HepG2 (cell line): Measurements from ENCODE around the gene RPL36AL. TPM values are rescaled to one million over a fixed set of nuclear protein-coding genes. Genes with fewer than 3 reads are reported as not detected.

Experiments
- ADNP ChIP-seq: sonication (generic); formaldehyde crosslinking; IDR thresholded peaks from 2 replicates; pipeline ENCODE4 v1.4.0; 2020; ENCODE audit warnings: missing genetic modification reagents
- CC2D1A ChIP-seq: sonication (generic); formaldehyde crosslinking; IDR thresholded peaks from 2 replicates; pipeline ENCODE4 v1.8.1; 2023; ENCODE audit warnings: mild to moderate bottlenecking, missing genetic modification reagents
- DNMT3B ChIP-seq: conservative IDR thresholded peaks from 2 replicates; pipeline ENCODE4 v1.6.1; 2016; ENCODE audit warnings: missing biosample characterization, control low read depth
- EZH2 ChIP-seq: conservative IDR thresholded peaks from 2 replicates; pipeline ENCODE4 v1.6.1; 2012; ENCODE audit warnings: mild to moderate bottlenecking, low read depth, low read length, moderate library complexity
- NFKBIZ ChIP-seq: IDR thresholded peaks from 2 replicates; pipeline ENCODE4 v1.6.1; 2018; ENCODE audit warnings: missing genetic modification reagents, missing compliant biosample characterization
- TBX2 ChIP-seq: sonication (generic); formaldehyde crosslinking; IDR thresholded peaks from 2 replicates; pipeline ENCODE4 v1.5.0; 2020; ENCODE audit warnings: missing genetic modification reagents, mild to moderate bottlenecking, borderline replicate concordance
- YY1 ChIP-seq: IDR thresholded peaks from 2 replicates; pipeline ENCODE4 v1.6.1; 2011; ENCODE audit warnings: low read length, low read depth, moderate library complexity, mild to moderate bottlenecking; ENCODE audit not compliant: insufficient read depth, insufficient replicate concordance
- ZNF230 ChIP-seq: sonication (generic); formaldehyde crosslinking; IDR thresholded peaks from 2 replicates; pipeline ENCODE4 v1.4.0; 2020; ENCODE audit warnings: mild to moderate bottlenecking, missing genetic modification reagents
- ZNF253 ChIP-seq: sonication (generic); formaldehyde crosslinking; IDR thresholded peaks from 2 replicates; pipeline ENCODE4 v1.8.0; 2022; ENCODE audit warnings: mild to moderate bottlenecking, missing genetic modification reagents, borderline replicate concordance
- ZNF274 ChIP-seq: sonication (generic); formaldehyde crosslinking; IDR thresholded peaks from 2 replicates; pipeline ENCODE4 v1.5.1; 2020; ENCODE audit warnings: mild to moderate bottlenecking, missing genetic modification reagents
- ZNF562 ChIP-seq: sonication (generic); formaldehyde crosslinking; IDR thresholded peaks from 2 replicates; pipeline ENCODE4 v1.8.0; 2022; ENCODE audit warnings: missing genetic modification reagents, borderline replicate concordance
- ZNF619 ChIP-seq: sonication (generic); formaldehyde crosslinking; IDR thresholded peaks from 2 replicates; pipeline ENCODE4 v1.4.0; 2020; ENCODE audit warnings: mild to moderate bottlenecking, missing genetic modification reagents
- ZNF720 ChIP-seq: sonication (generic); formaldehyde crosslinking; IDR thresholded peaks from 2 replicates; pipeline ENCODE4 v1.4.0; 2020; ENCODE audit warnings: missing genetic modification reagents
- ZNF792 ChIP-seq: IDR thresholded peaks from 2 replicates; pipeline ENCODE4 v1.6.1; 2016
- ZNF883 ChIP-seq: sonication (generic); formaldehyde crosslinking; IDR thresholded peaks from 2 replicates; pipeline ENCODE4 v1.5.1; 2020; ENCODE audit warnings: mild to moderate bottlenecking, missing genetic modification reagents; ENCODE audit errors: not compliant biosample characterization
- polyA plus RNA-seq, 8 experiments: library from polyadenylated mRNA; depleted of rRNA in 3 of 8; stranded (reverse) in 7 of 8; unstranded in 1 of 8; fragments of >200 nt; fragmentation: Illumina TruSeq in 4 of 8; extraction: Trizol in 4 of 8; gene quantifications; 2 replicates each; pipeline versions ENCODE4 v1.2.1 to v1.2.3, GENCODE V29; 2011 to 2016; ENCODE audit warnings: low read depth in 4 of 8, missing spikeins in 1 of 8, mixed read lengths in 1 of 8; ENCODE audit not compliant: insufficient read depth in 1 of 8
- total RNA-seq, 5 experiments: library from RNA; depleted of rRNA; stranded (reverse); fragments of >200 nt; fragmentation: Illumina TruSeq; extraction: Trizol; gene quantifications; 2 replicates each; pipeline ENCODE4 v1.2.3, GENCODE V29; 2016; ENCODE audit warnings: low read depth in 1 of 5
- TF ChIP-seq, protein P1 (sequence below): sonication (generic); formaldehyde crosslinking; IDR thresholded peaks from 2 replicates; pipeline ENCODE4 v1.8.1; 2022; ENCODE audit warnings: low read depth, mild to moderate bottlenecking, missing genetic modification reagents
- TF ChIP-seq, protein P2 (sequence below): sonication (generic); formaldehyde crosslinking; IDR thresholded peaks from 2 replicates; pipeline ENCODE4 v1.8.0; 2022; ENCODE audit warnings: mild to moderate bottlenecking, missing genetic modification reagents, borderline replicate concordance
- TF ChIP-seq, protein P3 (sequence below): sonication (generic); formaldehyde crosslinking; IDR thresholded peaks from 2 replicates; pipeline ENCODE4 v1.8.0; 2022; ENCODE audit warnings: mild to moderate bottlenecking, missing genetic modification reagents
- TF ChIP-seq, protein P4 (sequence below): sonication (generic); formaldehyde crosslinking; IDR thresholded peaks from 2 replicates; pipeline ENCODE4 v1.8.1; 2023; ENCODE audit warnings: mild to moderate bottlenecking, missing genetic modification reagents
- TF ChIP-seq, protein P5 (sequence below): fragments of 450-650 bp; IDR thresholded peaks from 2 replicates; pipeline ENCODE4 v1.6.1; 2016

Gene RPL36AL
- total and polyA plus RNA-seq, 2 of the 13 experiments (the other 11 are each of a cell fraction or from before 2014, with no cell fraction given) = 90.0 to 294 TPM

DNA sequence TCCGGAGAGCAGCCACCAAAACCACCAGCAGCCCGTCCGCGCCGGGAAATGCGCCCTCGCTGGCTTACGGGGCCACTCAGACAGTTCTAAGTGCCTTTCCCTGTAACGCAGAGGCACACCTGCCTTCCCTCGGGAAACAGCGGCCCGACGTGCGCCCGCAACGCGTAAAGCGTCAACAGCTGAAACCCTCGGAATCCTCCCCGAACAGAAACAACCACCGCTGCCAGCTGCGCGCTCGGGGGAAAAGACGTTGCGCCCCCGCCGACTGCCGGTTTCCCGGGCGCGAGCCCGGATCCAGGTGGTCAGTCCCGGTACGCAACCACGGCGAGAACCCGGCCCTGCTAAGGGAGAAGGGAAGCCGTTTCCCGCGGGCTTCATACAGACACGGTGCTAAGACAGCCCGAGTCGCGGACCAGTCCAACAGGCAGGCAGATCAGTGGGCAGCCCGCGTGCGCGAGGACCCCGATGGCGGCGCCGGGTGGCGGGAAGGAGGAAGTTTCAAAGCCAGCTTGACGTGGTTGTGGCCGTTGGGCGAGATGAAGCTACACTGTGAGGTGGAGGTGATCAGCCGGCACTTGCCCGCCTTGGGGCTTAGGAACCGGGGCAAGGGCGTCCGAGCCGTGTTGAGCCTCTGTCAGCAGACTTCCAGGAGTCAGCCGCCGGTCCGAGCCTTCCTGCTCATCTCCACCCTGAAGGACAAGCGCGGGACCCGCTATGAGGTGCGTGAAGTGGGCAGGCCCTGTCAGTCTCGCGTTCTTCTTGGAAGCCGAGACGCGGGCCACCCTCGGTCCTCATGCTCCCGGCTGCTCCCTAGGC is 21.7 kb downstream of the RPL36AL start, which contains the start of gene LRR1 (continued):
- TF ChIP-seq ZNF883 (CRISPR knock-in tag) (peak; percentile 42), TBX2 (CRISPR knock-in tag) (peak; percentile 74), ZNF562 (no peak; the same call in 1 of the 2 replicates), ZNF720 (no peak), NFKBIZ (CRISPR knock-in tag) (no peak; the same call in 1 of the 2 replicates), EZH2 (no peak), CC2D1A (CRISPR knock-in tag) (no peak), YY1 (peak; percentile 92), ADNP (CRISPR knock-in tag) (no peak), ZNF792 (CRISPR knock-in tag) (peak; percentile 43; the same call in 1 of the 2 replicates), ZNF619 (CRISPR knock-in tag) (peak; percentile 43; the same call in 1 of the 2 replicates), ZNF230 (no peak; the same call in 1 of the 2 replicates), DNMT3B (CRISPR knock-in tag) (no peak), ZNF274 (CRISPR knock-in tag) (peak; percentile 74), ZNF253 (CRISPR knock-in tag) (peak; percentile 48; the same call in 1 of the 2 replicates)
- TF ChIP-seq, protein P1, sequence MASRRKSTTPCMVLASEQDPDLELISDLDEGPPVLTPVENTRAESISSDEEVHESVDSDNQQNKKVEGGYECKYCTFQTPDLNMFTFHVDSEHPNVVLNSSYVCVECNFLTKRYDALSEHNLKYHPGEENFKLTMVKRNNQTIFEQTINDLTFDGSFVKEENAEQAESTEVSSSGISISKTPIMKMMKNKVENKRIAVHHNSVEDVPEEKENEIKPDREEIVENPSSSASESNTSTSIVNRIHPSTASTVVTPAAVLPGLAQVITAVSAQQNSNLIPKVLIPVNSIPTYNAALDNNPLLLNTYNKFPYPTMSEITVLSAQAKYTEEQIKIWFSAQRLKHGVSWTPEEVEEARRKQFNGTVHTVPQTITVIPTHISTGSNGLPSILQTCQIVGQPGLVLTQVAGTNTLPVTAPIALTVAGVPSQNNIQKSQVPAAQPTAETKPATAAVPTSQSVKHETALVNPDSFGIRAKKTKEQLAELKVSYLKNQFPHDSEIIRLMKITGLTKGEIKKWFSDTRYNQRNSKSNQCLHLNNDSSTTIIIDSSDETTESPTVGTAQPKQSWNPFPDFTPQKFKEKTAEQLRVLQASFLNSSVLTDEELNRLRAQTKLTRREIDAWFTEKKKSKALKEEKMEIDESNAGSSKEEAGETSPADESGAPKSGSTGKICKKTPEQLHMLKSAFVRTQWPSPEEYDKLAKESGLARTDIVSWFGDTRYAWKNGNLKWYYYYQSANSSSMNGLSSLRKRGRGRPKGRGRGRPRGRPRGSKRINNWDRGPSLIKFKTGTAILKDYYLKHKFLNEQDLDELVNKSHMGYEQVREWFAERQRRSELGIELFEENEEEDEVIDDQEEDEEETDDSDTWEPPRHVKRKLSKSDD (CRISPR knock-in tag) = 0 out of 2 replicates have a peak, but pooled peaks have one; percentile 32
- TF ChIP-seq, protein P2, sequence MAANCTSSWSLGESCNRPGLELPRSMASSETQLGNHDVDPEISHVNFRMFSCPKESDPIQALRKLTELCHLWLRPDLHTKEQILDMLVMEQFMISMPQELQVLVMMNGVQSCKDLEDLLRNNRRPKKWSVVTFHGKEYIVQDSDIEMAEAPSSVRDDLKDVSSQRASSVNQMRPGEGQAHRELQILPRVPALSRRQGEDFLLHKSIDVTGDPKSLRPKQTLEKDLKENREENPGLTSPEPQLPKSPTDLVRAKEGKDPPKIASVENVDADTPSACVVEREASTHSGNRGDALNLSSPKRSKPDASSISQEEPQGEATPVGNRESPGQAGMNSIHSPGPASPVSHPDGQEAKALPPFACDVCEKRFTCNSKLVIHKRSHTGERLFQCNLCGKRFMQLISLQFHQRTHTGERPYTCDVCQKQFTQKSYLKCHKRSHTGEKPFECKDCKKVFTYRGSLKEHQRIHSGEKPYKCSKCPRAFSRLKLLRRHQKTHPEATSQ (CRISPR knock-in tag) = 0 out of 2 replicates have a peak, but pooled peaks have one; percentile 12
- TF ChIP-seq, protein P3, sequence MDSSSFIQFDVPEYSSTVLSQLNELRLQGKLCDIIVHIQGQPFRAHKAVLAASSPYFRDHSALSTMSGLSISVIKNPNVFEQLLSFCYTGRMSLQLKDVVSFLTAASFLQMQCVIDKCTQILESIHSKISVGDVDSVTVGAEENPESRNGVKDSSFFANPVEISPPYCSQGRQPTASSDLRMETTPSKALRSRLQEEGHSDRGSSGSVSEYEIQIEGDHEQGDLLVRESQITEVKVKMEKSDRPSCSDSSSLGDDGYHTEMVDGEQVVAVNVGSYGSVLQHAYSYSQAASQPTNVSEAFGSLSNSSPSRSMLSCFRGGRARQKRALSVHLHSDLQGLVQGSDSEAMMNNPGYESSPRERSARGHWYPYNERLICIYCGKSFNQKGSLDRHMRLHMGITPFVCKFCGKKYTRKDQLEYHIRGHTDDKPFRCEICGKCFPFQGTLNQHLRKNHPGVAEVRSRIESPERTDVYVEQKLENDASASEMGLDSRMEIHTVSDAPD (CRISPR knock-in tag) = 0 out of 2 replicates have a peak, but pooled peaks have one; percentile 15
- TF ChIP-seq, protein P4, sequence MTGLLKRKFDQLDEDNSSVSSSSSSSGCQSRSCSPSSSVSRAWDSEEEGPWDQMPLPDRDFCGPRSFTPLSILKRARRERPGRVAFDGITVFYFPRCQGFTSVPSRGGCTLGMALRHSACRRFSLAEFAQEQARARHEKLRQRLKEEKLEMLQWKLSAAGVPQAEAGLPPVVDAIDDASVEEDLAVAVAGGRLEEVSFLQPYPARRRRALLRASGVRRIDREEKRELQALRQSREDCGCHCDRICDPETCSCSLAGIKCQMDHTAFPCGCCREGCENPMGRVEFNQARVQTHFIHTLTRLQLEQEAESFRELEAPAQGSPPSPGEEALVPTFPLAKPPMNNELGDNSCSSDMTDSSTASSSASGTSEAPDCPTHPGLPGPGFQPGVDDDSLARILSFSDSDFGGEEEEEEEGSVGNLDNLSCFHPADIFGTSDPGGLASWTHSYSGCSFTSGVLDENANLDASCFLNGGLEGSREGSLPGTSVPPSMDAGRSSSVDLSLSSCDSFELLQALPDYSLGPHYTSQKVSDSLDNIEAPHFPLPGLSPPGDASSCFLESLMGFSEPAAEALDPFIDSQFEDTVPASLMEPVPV (CRISPR knock-in tag) = peak; percentile 75; the same call in 1 of the 2 replicates
- TF ChIP-seq, protein P5, sequence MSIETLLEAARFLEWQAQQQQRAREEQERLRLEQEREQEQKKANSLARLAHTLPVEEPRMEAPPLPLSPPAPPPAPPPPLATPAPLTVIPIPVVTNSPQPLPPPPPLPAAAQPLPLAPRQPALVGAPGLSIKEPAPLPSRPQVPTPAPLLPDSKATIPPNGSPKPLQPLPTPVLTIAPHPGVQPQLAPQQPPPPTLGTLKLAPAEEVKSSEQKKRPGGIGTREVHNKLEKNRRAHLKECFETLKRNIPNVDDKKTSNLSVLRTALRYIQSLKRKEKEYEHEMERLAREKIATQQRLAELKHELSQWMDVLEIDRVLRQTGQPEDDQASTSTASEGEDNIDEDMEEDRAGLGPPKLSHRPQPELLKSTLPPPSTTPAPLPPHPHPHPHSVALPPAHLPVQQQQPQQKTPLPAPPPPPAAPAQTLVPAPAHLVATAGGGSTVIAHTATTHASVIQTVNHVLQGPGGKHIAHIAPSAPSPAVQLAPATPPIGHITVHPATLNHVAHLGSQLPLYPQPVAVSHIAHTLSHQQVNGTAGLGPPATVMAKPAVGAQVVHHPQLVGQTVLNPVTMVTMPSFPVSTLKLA = no peak
